Epithelial cell of proximal tubule (primary cell): Measurements from ENCODE around the gene CRTAP. TPM values are rescaled to one million over a fixed set of nuclear protein-coding genes. Genes with fewer than 3 reads are reported as not detected.
"Not testable (repeated sequence)": the region's sequence is repeated elsewhere in the genome, so short reads cannot be mapped to it uniquely, and the experiment has no call there.

Experiments
- DNase-seq: peaks from one replicate; pipeline ENCODE4 v3.0.0-alpha.2; 2011; ENCODE audit warnings: low read depth
- H3K4me3 ChIP-seq: 2 replicates; pipeline ENCODE4 v1.5.1; 2011; ENCODE audit warnings: low read depth, mild to moderate bottlenecking, low read length
- total RNA-seq: library from RNA; depleted of rRNA; stranded (reverse); fragments of >200 nt; gene quantifications from 2 replicates; pipeline ENCODE4 v1.2.3, GENCODE V29; 2015
- TF ChIP-seq, protein P1 (sequence below): conservative IDR thresholded peaks from 2 replicates; pipeline ENCODE4 v1.5.1; 2012; ENCODE audit warnings: low read depth, mild to moderate bottlenecking, low read length

CRTAP gene
- total RNA-seq, 1 donor from 2014 or later, result 193 TPM

DNA sequence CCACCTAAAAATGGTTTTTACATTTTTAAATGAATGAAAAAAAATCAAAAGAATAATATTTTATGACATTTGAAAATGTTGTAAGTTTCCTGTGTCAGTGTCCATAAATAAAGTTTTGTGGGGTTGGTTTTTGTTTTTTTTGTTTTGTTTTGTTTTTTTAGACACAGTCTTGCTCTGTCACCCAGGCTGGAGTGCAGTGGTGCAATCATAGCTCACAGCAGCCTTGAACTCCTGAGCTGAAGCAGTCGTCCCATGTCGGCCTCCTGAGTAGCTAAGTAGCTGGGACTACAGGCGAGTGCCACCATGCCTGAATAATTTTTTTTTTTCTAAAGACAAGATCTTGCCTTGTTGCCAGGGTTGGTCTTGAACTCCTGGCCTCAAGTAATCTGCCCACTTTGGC, 14.1 kb upstream of the CRTAP start:
- TF ChIP-seq, protein P1, sequence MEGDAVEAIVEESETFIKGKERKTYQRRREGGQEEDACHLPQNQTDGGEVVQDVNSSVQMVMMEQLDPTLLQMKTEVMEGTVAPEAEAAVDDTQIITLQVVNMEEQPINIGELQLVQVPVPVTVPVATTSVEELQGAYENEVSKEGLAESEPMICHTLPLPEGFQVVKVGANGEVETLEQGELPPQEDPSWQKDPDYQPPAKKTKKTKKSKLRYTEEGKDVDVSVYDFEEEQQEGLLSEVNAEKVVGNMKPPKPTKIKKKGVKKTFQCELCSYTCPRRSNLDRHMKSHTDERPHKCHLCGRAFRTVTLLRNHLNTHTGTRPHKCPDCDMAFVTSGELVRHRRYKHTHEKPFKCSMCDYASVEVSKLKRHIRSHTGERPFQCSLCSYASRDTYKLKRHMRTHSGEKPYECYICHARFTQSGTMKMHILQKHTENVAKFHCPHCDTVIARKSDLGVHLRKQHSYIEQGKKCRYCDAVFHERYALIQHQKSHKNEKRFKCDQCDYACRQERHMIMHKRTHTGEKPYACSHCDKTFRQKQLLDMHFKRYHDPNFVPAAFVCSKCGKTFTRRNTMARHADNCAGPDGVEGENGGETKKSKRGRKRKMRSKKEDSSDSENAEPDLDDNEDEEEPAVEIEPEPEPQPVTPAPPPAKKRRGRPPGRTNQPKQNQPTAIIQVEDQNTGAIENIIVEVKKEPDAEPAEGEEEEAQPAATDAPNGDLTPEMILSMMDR, result no peak
- no peak for DNase-seq
- H3K4me3 ChIP-seq, result no peak overlapping the region

DNA sequence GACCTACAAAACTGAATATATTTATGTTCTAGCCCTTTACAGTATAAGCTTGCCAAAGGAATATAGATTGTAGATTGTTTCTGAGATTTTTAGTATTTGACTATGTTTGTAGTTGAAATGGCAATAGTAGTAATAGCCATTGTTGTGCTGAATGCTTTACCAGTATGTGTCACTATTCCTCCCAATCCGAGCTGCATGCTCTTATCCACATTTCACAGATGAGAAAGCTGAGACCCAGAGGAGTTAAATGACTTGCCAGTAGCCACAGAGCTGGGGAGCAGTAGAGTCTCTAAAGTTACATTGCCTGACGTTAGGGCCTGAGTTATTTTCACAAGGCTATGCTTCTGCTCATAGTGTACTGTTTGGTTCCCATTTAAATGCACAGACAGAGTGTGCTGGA, 13.6 kb upstream of the CRTAP start:
- no peak overlapping the region for H3K4me3 ChIP-seq
- DNase-seq, result no peak
- TF ChIP-seq, protein P1, result no peak

DNA sequence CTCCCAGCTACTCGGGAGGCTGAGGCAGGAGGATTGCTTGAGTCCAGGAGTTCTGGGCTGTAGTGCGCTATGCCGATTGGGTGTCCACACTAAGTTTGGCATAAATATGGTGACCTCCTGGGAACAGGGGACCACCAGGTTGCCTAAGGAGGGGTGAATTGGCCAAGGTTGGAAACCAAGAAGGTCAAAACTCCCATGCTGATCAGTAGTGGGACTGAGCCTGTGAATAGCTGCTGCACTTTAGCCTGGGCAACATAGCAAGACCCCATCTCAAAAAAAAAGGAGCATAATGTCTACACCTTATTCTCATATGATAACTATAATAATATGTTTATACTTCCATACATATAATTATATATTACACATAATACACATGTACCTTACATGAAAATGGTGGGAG, 10.8 kb upstream of the CRTAP start:
- no peak overlapping the region for H3K4me3 ChIP-seq
- TF ChIP-seq, protein P1, result no peak
- no peak for DNase-seq

DNA sequence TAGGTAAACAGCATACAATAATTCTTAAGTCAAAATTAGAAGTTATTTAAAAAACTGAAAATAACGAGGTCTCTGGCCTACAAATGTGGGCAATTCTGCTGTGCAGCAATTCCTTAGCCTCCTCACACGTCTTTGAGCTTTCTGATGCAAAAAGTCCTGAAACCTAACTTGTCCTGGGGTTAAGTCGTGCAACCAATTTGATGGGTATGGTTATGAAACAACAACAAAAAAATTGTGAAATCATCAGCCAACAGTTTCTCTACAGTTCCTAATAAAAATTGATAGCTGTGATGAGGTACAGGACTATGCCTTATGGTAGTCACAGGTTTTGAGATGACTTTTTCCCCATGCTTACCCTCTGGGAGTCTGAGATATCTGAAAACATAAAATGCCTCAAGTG, 10.3 kb upstream of the CRTAP start:
- TF ChIP-seq, protein P1, result no peak
- no peak for DNase-seq
- no peak overlapping the region for H3K4me3 ChIP-seq

DNA sequence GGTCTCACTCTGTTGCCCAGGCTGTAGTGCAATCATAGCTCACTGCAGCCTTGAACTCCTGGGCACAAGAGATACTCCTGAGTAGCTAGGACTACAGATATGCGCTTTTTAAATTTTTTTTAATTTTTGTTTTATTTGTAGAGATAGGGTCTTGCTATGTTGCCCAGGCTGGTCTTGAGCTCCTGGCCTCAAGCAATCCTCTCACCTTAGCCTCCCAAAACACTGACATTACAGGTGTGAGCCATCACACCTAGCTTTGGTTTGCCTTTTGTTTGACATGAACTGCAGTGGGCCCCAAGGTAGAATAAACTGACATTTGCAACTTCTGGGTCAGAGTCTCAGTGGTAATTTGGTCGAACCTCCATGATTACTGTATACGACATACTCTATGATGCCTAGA, 9.0 kb upstream of the CRTAP start:
- DNase-seq, result no peak
- no peak overlapping the region for H3K4me3 ChIP-seq
- TF ChIP-seq, protein P1, result no peak

DNA sequence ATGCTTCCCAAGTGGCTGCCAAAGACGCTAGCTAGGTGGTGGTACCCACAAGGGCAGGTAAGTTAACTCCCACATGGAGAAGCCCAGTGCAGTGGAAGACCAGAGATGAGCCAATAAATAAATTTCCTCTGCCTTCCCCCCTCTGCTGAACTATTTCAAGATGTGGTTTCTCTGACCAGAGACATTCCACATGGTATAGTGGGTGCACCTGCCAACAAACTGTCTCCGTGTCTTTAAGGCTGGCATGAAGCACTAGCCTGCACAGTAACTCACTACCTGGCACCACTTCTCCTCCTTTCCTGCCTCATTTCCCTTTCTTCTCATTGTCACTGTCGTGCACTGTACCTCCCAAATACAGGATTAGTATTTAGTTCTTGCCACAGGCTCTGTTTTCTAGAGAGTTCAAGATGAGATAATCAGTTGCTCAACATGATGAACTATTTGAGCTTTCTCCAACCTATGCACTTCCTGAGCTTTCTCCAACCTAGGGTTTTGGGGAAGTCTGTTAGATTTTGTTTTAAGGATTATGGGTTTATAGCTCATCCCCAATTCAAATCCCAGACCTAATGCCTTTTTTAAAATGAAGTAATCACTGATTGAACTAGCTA, 8.4 kb upstream of the CRTAP start:
- TF ChIP-seq, protein P1, result no peak
- no peak for DNase-seq
- no peak overlapping the region for H3K4me3 ChIP-seq

DNA sequence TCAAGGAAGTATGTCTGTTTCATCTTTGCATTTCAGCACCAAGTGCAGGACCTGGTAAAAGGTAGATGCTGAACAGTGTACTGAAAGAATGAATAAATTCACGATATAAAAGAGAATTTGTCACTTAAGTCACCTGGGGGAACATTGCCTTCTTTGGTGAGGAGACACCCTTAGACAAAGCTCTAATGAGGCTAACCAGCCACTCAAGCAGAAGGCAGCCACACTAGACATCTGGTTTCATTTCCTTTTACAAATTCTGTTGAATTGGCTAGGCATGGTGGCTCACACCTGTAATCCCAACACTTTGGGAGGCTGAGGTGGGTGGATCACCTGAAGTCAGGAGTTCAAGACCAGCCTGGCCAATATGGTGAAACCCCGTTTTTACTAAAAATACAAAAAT, 7.0 kb upstream of the CRTAP start:
- not testable (repeated sequence) for DNase-seq, H3K4me3 ChIP-seq
